GM19043 (cell line): ENCODE results near the gene SAP25.

Experiments used
- ATAC-seq: cut with Tn5 transposase; IDR thresholded peaks from one replicate; pipeline ENCODE4 v1.9.1; 2021; ENCODE audit warnings: low read depth; ENCODE audit not compliant: unreplicated experiment

The SAP25 gene

GRCh38 chr7:100598425-100598824, 24.7 kb upstream of the SAP25 start:
- ATAC-seq = no peak

GRCh38 chr7:100595188-100595587, 21.5 kb upstream of the SAP25 start:
- ATAC-seq = no peak

- no peak for ATAC-seq
Observed at GRCh38 chr7:100591596-100591995, 17.9 kb upstream of the SAP25 start.

- ATAC-seq = no peak
Observed at GRCh38 chr7:100590077-100590737, 16.5 kb upstream of the SAP25 start.

GRCh38 chr7:100589341-100589947, 15.7 kb upstream of the SAP25 start:
- no peak for ATAC-seq

DNA sequence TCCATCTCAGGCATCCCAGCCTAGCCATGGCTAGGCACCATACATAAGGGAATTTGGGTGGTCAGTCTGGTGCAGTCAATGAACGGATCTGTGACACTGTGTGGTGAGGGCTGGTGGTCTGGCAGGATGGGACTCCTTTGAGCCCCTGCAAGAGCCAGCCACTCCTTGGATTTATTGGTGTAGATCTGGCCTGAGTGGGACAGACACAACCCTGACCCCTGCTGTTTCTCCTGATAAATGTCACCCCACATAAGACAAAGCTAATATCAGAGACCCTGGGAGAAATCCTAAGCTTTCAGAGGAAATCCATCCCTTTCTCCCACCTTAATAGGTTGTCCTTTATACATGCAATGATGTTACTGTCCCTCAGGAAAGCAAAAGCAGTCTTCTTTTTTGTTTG, 14.7 kb upstream of the SAP25 start:
- ATAC-seq = no peak

DNA sequence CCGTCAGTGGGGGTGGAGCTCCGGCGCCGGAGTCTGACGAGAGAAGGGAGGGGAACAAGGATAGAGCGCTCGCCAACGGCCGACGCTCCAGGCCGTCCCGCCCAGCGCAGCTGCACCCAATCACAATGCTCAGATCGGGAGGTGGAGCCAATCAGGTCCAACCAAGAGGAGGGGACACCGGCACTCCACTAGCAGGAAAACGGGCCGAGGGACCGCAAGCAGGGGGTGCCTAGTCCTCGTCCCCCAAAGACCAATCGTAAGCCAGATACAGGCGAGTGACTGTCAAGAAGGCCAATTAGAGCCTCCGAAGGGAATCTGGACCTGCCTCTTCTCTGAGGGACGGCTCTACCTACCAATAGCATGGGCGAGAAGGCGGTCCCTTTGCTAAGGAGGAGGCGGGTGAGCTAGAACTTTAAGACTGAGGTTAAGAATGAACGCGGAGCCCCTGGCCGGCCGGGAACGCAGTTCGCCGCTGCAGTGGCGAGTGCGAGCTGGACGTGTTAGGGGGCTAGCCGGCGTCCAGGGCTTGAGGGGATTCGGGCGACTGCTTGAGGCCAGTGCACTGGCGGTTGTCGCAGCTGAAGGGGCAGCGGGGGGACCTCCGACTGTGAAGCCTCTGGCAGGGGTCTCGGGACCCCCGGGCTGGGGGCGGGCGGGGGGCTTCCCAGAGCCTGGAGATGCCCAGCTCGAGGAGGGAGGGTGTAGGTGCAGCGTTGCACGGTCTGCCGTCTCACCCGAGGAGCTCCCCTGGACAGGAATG, 12.7 kb upstream of the SAP25 start, which contains the start of gene FBXO24:
FBXO24 (plus strand) TSS at position 63 of the 760 bp plus-strand sequence; CDS start at position 361, 298 bp downstream.
- peak; percentile 81 for ATAC-seq

DNA sequence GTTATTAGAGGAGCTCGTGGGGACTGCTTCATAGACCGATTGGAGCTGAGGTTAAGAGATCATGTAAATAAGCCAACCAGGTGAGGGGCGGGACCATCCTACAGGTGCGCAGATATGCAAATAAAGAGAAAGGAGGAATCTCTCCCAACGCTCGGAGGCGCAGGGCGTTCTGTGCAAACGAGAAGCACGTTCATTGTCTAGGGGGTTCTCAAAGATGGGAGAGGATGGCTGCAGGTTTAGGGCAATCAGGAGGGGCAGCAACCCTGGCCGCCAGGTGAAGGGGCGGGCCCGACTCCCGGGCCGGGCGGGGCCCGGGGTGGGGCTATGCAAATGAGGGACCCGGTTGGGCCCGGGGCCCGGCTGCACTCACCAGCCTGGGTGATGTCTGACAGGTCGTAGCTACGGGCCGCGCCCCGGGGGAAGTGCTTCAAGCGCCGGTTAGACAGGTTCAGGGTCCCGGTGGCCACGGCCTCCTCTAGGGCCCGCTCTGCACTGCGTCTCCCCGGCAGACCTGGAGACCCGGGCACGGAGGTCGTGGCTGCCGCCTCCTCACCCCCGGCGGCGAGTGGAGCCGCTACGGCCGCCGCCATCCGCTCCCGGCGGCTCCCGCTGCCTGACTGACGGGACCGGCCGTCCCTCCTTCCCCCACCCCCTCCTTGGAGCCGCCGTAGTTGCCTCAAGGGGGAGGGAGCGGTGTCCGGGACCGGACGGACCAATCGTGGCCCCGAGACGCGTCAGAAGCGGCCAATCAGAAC, 12.0 kb upstream of the SAP25 start, which contains the start of gene LRCH4:
LRCH4 (minus strand) TSS at position 619 of the 755 bp plus-strand sequence; CDS start at position 590, 29 bp downstream.
- ATAC-seq = no peak

- ATAC-seq = no peak
Observed at GRCh38 chr7:100584683-100585510, 11.2 kb upstream of the SAP25 start.

DNA sequence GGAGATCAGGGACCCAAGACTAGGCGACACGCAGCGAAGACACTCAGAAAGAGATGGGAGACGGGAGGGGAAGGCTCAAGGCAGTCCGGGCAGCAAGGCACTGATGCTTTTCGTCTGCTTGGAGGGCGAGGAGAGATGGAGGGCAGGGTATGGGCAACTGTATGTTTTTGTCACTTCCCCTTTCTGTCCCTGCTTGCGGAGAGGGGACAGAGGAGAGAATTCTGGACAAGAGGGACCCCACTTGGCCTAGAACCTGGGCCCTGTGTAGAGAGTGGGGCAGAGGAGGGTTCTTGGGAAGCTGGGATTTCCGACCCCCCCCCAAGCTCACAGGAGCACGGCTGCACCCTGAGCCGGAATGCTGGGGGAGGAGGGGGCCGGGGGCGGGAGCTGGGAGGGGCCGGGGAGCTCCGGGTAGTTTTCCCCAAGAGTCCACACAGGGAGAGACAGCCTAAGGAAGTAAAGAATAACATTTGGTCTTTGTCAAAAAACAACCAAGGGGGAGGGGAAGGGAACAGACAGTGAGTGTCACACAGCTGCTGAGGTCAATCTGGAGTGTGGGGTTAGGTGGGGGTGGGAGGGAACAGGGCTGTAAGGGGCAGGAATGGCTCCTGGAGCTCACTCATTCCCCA, 10.5 kb upstream of the SAP25 start:
- ATAC-seq = no peak

- no peak for ATAC-seq
Observed at GRCh38 chr7:100583132-100584053, 9.7 kb upstream of the SAP25 start.

DNA sequence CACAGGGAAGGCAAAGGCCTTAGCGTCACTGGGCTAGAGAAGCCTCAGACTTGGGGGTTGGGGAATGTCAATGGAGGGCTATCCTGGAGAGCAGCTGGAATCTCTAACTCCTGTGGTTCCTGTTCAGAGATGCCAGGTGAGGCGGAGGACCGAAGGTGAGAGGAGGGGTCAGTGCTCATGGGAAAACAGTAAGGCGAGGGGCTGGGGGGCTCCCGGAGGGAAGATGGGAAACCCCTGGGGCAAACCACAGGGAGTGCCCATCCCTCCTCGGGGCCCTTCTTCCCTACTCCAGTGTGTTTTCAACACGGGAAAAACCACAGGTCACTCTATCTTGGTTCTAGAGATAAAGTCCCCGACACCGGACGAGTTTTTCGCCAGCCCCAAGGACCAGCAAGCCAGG, 8.9 kb upstream of the SAP25 start:
- no peak for ATAC-seq

- ATAC-seq = no peak
Observed at GRCh38 chr7:100582041-100582579, 8.4 kb upstream of the SAP25 start.

DNA sequence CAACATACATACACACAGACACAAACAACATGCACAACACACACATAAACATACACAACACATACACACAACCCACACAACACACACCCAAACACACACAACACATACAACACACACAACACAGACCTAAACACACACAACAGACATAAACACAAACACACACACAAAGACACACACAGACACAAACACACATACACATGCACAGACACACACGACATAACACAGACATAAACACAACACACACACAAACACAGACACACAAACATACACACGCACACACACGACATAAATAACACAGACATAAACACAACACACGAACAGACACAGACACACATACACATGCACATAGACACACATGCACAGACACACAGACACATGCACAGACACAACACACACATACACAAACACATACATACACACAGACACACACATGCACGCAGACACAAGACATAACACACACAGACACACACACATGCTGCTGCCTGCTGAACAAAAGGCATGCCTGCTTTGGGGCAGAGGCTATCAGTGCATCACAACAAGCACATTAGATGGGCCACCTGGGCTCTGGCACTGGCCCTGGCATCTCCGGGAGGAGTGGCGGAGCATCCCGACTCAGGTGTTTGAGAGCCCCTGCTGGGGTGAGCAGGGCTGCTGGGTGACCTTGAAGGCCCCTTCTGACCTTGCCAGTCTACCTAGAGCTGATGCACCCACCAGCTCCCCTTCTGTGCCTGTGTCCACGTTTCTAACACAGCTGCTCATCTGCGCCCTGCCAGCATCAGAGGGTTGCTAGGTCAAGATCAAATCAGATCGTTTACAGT, 7.0 kb upstream of the SAP25 start:
- ATAC-seq = no peak

DNA sequence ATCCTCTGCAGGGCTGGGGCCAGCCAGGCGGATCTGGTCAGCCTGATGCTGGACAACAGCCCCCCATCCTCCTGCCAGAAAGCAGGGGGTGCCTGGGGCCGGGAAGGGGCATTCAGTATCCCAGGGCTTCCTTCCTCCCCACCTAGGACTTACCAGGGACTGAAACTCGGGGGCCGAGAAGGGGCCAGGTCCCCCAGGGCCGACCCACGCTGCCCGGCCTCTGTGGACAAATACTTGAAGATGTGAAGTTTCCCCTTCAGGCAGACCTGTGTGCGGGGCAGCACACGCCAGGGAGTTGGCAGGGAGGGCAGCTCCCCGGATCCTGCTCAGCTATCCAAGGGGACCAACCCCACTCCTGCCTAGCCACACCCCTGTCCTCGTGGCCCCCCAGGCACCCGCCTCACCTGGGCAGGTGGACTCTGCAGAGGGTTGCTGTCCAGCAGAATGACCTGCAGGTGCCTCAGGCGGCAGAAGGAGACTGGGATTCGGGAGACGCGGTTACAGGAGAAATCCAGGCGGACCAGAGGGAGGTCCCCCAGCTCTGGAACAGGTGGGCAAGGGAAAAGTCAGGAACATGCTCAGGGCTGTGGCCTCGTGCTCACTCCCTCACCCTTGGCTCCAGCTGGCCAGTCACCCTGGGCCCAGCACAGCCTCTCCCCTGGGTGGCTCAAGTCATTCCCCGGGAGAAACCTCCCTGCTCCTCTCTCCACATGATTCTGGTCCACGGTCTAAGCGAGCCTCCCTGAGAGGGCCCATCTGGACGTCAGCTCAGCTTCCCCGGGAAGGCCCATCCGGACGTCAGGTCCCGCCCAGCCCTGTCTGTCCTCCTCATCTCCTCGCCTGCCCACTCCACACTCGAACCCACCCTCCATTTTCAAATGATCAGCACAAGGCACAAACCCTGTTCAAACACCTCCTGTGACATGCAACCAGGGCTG, 4.8 kb upstream of the SAP25 start:
- ATAC-seq = no peak

DNA sequence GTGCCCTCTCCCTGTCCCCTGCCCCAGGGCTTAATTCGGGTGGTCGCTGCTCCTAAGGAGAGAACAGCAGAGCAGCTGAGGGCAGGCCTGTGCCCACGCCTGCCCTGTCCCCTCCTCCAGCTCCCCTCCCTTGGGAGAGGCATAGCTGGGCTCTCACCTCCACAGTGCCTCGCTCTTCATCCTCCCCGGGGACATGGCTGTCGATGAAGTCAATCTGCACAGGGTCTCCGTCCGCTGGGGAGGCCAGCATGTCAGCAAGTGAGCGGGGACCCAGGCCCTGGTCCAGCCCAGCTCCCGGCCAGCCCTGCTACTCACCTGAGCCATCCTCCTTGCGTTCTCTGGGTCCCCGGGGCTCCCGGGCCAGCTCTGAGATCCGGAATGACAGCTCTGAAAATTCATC, 3.8 kb upstream of the SAP25 start:
- no peak for ATAC-seq
